Liver (tissue), 9 donors: Measurements from ENCODE around the gene SIK2. TPM values are rescaled to one million over a fixed set of nuclear protein-coding genes. Genes with fewer than 3 reads are reported as not detected.

Experiments used
- DNase-seq: peaks from one replicate; pipeline ENCODE4 v3.0.0-alpha.2; 2017; ENCODE audit warnings: low spot score
- H3K27ac ChIP-seq, 2 donors: one replicate each; pipeline ENCODE4 v1.7.0; 2013; ENCODE audit warnings: inconsistent platforms in 2 of 2, low read length in 2 of 2, control low read depth in 1 of 2, low read depth in 1 of 2, mild to moderate bottlenecking in 1 of 2
- H3K27me3 ChIP-seq, 4 donors: one replicate each; pipeline versions ENCODE4 v1.6.1 to v1.7.0; 2013; ENCODE audit warnings: low read length in 3 of 4, inconsistent platforms in 1 of 4, mild to moderate bottlenecking in 1 of 4, moderate library complexity in 1 of 4; ENCODE audit not compliant: control insufficient read depth in 4 of 4, insufficient read depth in 4 of 4
- H3K36me3 ChIP-seq, 4 donors: one replicate each; pipeline versions ENCODE4 v1.6.1 to v1.7.0; 2013; ENCODE audit warnings: low read length in 3 of 4, mild to moderate bottlenecking in 3 of 4, low read depth in 1 of 4, moderate library complexity in 1 of 4; ENCODE audit not compliant: control insufficient read depth in 4 of 4, insufficient read depth in 3 of 4
- H3K4me1 ChIP-seq, 4 donors: one replicate each; pipeline versions ENCODE4 v1.6.1 to v1.7.0; 2013; ENCODE audit warnings: low read length in 3 of 4, mild to moderate bottlenecking in 3 of 4, moderate library complexity in 1 of 4; ENCODE audit not compliant: control insufficient read depth in 4 of 4, insufficient read depth in 4 of 4
- H3K4me3 ChIP-seq, 3 donors: one replicate each; pipeline versions ENCODE4 v1.6.1 to v1.7.0; 2013; ENCODE audit warnings: low read length in 3 of 3, control low read depth in 1 of 3, low read depth in 1 of 3, mild to moderate bottlenecking in 1 of 3
- H3K9ac ChIP-seq, 2 donors: one replicate each; pipeline ENCODE4 v1.7.0; 2013; ENCODE audit warnings: low read length in 2 of 2, mild to moderate bottlenecking in 2 of 2, moderate library complexity in 2 of 2, control low read depth in 1 of 2, low read depth in 1 of 2
- H3K9me3 ChIP-seq, 4 donors: one replicate each; pipeline versions ENCODE4 v1.6.1 to v1.7.0; 2013; ENCODE audit warnings: low read length in 3 of 4; ENCODE audit not compliant: control insufficient read depth in 4 of 4
- EGR1 ChIP-seq, 2 donors: IDR thresholded peaks; 2 replicates each; pipeline ENCODE4 v1.6.1; 2016 to 2018; ENCODE audit warnings: antibody characterized with exemption in 2 of 2, low read depth in 2 of 2
- FOXA1 ChIP-seq: IDR thresholded peaks from 2 replicates; pipeline ENCODE4 v1.6.1; 2016; ENCODE audit warnings: antibody characterized with exemption
- GABPA ChIP-seq, 2 donors: IDR thresholded peaks in 1 of 2; conservative IDR thresholded peaks in 1 of 2; 2 replicates each; pipeline ENCODE4 v1.6.1; 2016; ENCODE audit warnings: antibody characterized with exemption in 2 of 2, mild to moderate bottlenecking in 1 of 2, moderate library complexity in 1 of 2
- HNF4A ChIP-seq, 2 donors: conservative IDR thresholded peaks; 2 replicates each; pipeline ENCODE4 v1.6.1; 2016; ENCODE audit warnings: antibody characterized with exemption in 2 of 2, mild to moderate bottlenecking in 2 of 2
- HNF4G ChIP-seq: IDR thresholded peaks from 2 replicates; pipeline ENCODE4 v1.6.1; 2016; ENCODE audit warnings: antibody characterized with exemption
- JUND ChIP-seq, 2 donors: IDR thresholded peaks; 2 replicates each; pipeline ENCODE4 v1.6.1; 2016; ENCODE audit warnings: antibody characterized with exemption in 2 of 2
- NR2F2 ChIP-seq: IDR thresholded peaks from 2 replicates; pipeline ENCODE4 v1.6.1; 2016; ENCODE audit warnings: antibody characterized with exemption
- RAD21 ChIP-seq, 2 donors: IDR thresholded peaks; 2 replicates each; pipeline ENCODE4 v1.6.1; 2016; ENCODE audit warnings: antibody characterized with exemption in 2 of 2, mild to moderate bottlenecking in 2 of 2
- RXRA ChIP-seq, 2 donors: IDR thresholded peaks; 2 replicates each; pipeline ENCODE4 v1.6.1; 2017 to 2018; ENCODE audit warnings: antibody characterized with exemption in 2 of 2, mild to moderate bottlenecking in 1 of 2
- SP1 ChIP-seq: IDR thresholded peaks from 2 replicates; pipeline ENCODE4 v1.6.1; 2018; ENCODE audit warnings: antibody characterized with exemption, mild to moderate bottlenecking
- TAF1 ChIP-seq: conservative IDR thresholded peaks from 2 replicates; pipeline ENCODE4 v1.6.1; 2016; ENCODE audit warnings: antibody characterized with exemption, mild to moderate bottlenecking
- YY1 ChIP-seq: IDR thresholded peaks from 2 replicates; pipeline ENCODE4 v1.6.1; 2016; ENCODE audit warnings: antibody characterized with exemption, mild to moderate bottlenecking
- WGBS: extraction: QIAGEN DNeasy Blood & Tissue Kit; methylation state at CpG from one replicate; pipeline ENCODE4 v1.1.7; 2013; 5-methylcytosine and 5-hydroxymethylcytosine counted together
- polyA plus RNA-seq, 2 donors: library from polyadenylated mRNA; stranded (reverse) in 1 of 2; unstranded in 1 of 2; fragments of 200-250 nt in 1 of 2; fragments of >200 nt in 1 of 2; fragmentation: Nextera tagmentation in 1 of 2; extraction: Ambion mirVana in 1 of 2; gene quantifications; one replicate each; pipeline versions ENCODE4 v1.2.1 to v1.2.3, GENCODE V29; 2013 to 2015
- total RNA-seq, 2 donors: library from RNA; depleted of rRNA; stranded (reverse); fragments of >200 nt; gene quantifications; one replicate each; pipeline ENCODE4 v1.2.3, GENCODE V29; 2014
- TF ChIP-seq, protein P1 (sequence below): IDR thresholded peaks from 2 replicates; pipeline ENCODE4 v1.6.1; 2016; ENCODE audit warnings: antibody characterized with exemption
- TF ChIP-seq, protein P2 (sequence below): fragments of 150-350 bp; IDR thresholded peaks from 2 replicates; pipeline ENCODE4 v1.5.1; 2017; ENCODE audit warnings: improper control_type of control experiment, low read depth, low read length; ENCODE audit not compliant: missing input control
- TF ChIP-seq, protein P3 (sequence below): IDR thresholded peaks from 2 replicates; pipeline ENCODE4 v1.6.1; 2016; ENCODE audit warnings: antibody characterized with exemption
- TF ChIP-seq, protein P4 (sequence below): IDR thresholded peaks from 2 replicates; pipeline ENCODE4 v1.6.1; 2016; ENCODE audit warnings: antibody characterized with exemption, mild to moderate bottlenecking
- TF ChIP-seq, protein P5 (sequence below): IDR thresholded peaks from 2 replicates; pipeline ENCODE4 v1.6.1; 2016; ENCODE audit warnings: antibody characterized with exemption
- donor health status: healthy.
- donor health status: healthy.
- donor health status: healthy.
- donor health status: healthy.
- donor health status: healthy.

The SIK2 gene
- total and polyA plus RNA-seq, 4 donors: 6.5 to 15.0 (median 9.3) TPM

DNA sequence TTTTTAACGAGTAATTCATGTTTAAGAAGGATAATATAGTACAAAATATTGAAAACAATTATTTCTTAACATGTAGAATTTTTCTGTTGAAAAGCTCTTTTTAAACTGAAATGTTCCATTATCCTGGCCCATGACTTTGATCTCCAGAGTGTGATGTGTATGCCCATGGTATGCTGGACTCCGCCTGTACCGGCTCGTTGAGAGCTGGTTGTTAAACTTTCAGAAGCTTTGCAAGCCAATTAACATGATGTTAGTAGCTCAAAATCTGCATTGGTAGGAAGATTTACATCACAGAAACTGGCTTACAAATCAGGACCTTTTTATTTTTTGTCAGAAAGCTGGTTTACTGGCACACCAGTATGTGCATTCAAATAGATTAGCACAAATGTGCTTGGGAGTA, 15.0 kb downstream of the SIK2 start:
- peaks cover 2 to 52% (median 19%) of the 10 kb centered on the region in 4 donors for H3K36me3 ChIP-seq

DNA sequence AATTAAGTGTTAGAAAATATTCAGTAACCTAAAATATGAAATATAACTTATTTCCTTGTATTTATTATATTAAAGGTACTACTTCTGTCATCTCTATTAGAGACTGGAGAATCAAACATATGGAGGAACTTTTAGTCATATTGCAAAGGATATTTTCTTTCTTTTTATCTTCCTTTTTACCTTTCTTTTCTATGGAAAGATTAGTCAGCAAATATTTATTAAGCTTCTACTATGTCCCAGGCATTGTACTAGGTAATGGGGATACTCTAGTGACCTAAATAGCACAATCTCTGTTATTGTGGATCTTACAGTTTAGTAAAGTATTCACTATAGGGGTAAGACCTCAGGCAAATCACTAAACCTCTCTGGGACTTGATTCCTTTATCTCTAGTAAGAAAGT, 18.3 kb downstream of the SIK2 start:
- Histone ChIP-seq H3K4me3 (no peak overlapping the region), H3K27ac (no peak overlapping the region), H3K9me3 (no peaks in the 10 kb centered on the region), H3K27me3 (no peaks in the 10 kb centered on the region), H3K9ac (no peak overlapping the region), H3K36me3 (peaks cover 2 to 55% (median 21%) of the 10 kb centered on the region in 4 donors), H3K4me1 (peaks cover 4 to 27% (median 13%) of the 10 kb centered on the region in 4 donors)
- DNase-seq: no peak
- TF ChIP-seq SP1: no peak
- TF ChIP-seq TAF1: no peak
- TF ChIP-seq HNF4G: no peak
- TF ChIP-seq YY1: no peak
- TF ChIP-seq EGR1 (IDR thresholded peaks at IDR 0.05; ENCODE audit: low read depth in 2 of 2): no peak
- TF ChIP-seq, protein P1, sequence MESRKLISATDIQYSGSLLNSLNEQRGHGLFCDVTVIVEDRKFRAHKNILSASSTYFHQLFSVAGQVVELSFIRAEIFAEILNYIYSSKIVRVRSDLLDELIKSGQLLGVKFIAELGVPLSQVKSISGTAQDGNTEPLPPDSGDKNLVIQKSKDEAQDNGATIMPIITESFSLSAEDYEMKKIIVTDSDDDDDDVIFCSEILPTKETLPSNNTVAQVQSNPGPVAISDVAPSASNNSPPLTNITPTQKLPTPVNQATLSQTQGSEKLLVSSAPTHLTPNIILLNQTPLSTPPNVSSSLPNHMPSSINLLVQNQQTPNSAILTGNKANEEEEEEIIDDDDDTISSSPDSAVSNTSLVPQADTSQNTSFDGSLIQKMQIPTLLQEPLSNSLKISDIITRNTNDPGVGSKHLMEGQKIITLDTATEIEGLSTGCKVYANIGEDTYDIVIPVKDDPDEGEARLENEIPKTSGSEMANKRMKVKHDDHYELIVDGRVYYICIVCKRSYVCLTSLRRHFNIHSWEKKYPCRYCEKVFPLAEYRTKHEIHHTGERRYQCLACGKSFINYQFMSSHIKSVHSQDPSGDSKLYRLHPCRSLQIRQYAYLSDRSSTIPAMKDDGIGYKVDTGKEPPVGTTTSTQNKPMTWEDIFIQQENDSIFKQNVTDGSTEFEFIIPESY: no peak
- TF ChIP-seq GABPA (IDR thresholded peaks at IDR 0.05 in 1 of 2, conservative IDR thresholded peaks at IDR 0.05 in 1 of 2): no peak
- no peak for TF ChIP-seq RXRA (IDR thresholded peaks at IDR 0.05)

More for the DNA sequence above, 15.0 kb downstream of the SIK2 start:
- Histone ChIP-seq H3K4me1 (peaks cover 0 to 4% (median 1%) of the 10 kb centered on the region in 4 donors), H3K4me3 (no peak overlapping the region), H3K9me3 (no peaks in the 10 kb centered on the region), H3K27ac (no peak overlapping the region), H3K27me3 (no peaks in the 10 kb centered on the region), H3K9ac (no peak overlapping the region)
- TF ChIP-seq HNF4A (conservative IDR thresholded peaks at IDR 0.05) (no peak), YY1 (no peak), HNF4G (no peak), TAF1 (no peak), JUND (IDR thresholded peaks at IDR 0.05) (no peak), SP1 (no peak), EGR1 (IDR thresholded peaks at IDR 0.05; ENCODE audit: low read depth in 2 of 2) (no peak), FOXA1 (no peak), RXRA (IDR thresholded peaks at IDR 0.05) (no peak), RAD21 (IDR thresholded peaks at IDR 0.05) (no peak), GABPA (IDR thresholded peaks at IDR 0.05 in 1 of 2, conservative IDR thresholded peaks at IDR 0.05 in 1 of 2) (no peak), NR2F2 (no peak)
- TF ChIP-seq, protein P2, sequence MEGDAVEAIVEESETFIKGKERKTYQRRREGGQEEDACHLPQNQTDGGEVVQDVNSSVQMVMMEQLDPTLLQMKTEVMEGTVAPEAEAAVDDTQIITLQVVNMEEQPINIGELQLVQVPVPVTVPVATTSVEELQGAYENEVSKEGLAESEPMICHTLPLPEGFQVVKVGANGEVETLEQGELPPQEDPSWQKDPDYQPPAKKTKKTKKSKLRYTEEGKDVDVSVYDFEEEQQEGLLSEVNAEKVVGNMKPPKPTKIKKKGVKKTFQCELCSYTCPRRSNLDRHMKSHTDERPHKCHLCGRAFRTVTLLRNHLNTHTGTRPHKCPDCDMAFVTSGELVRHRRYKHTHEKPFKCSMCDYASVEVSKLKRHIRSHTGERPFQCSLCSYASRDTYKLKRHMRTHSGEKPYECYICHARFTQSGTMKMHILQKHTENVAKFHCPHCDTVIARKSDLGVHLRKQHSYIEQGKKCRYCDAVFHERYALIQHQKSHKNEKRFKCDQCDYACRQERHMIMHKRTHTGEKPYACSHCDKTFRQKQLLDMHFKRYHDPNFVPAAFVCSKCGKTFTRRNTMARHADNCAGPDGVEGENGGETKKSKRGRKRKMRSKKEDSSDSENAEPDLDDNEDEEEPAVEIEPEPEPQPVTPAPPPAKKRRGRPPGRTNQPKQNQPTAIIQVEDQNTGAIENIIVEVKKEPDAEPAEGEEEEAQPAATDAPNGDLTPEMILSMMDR: no peak
- TF ChIP-seq, protein P3, sequence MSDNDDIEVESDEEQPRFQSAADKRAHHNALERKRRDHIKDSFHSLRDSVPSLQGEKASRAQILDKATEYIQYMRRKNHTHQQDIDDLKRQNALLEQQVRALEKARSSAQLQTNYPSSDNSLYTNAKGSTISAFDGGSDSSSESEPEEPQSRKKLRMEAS: no peak
- TF ChIP-seq, protein P4, sequence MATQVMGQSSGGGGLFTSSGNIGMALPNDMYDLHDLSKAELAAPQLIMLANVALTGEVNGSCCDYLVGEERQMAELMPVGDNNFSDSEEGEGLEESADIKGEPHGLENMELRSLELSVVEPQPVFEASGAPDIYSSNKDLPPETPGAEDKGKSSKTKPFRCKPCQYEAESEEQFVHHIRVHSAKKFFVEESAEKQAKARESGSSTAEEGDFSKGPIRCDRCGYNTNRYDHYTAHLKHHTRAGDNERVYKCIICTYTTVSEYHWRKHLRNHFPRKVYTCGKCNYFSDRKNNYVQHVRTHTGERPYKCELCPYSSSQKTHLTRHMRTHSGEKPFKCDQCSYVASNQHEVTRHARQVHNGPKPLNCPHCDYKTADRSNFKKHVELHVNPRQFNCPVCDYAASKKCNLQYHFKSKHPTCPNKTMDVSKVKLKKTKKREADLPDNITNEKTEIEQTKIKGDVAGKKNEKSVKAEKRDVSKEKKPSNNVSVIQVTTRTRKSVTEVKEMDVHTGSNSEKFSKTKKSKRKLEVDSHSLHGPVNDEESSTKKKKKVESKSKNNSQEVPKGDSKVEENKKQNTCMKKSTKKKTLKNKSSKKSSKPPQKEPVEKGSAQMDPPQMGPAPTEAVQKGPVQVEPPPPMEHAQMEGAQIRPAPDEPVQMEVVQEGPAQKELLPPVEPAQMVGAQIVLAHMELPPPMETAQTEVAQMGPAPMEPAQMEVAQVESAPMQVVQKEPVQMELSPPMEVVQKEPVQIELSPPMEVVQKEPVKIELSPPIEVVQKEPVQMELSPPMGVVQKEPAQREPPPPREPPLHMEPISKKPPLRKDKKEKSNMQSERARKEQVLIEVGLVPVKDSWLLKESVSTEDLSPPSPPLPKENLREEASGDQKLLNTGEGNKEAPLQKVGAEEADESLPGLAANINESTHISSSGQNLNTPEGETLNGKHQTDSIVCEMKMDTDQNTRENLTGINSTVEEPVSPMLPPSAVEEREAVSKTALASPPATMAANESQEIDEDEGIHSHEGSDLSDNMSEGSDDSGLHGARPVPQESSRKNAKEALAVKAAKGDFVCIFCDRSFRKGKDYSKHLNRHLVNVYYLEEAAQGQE: no peak
- TF ChIP-seq, protein P1: no peak
- TF ChIP-seq, protein P5, sequence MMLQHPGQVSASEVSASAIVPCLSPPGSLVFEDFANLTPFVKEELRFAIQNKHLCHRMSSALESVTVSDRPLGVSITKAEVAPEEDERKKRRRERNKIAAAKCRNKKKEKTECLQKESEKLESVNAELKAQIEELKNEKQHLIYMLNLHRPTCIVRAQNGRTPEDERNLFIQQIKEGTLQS: no peak
- DNase-seq: no peak
- 95% methylated on average over 4 of the region's 4 CpGs for WGBS
